ENCODE results near the gene ATF5. TPM values are rescaled to one million over a fixed set of nuclear protein-coding genes. Genes with fewer than 3 reads are reported as not detected.
"Not testable (repeated sequence)": the region's sequence is repeated elsewhere in the genome, so short reads cannot be mapped to it uniquely, and the experiment has no call there.

Gene ATF5
- total and polyA plus RNA-seq, 12 donors: 6.4 to 33.8 (median 9.9) TPM

DNA sequence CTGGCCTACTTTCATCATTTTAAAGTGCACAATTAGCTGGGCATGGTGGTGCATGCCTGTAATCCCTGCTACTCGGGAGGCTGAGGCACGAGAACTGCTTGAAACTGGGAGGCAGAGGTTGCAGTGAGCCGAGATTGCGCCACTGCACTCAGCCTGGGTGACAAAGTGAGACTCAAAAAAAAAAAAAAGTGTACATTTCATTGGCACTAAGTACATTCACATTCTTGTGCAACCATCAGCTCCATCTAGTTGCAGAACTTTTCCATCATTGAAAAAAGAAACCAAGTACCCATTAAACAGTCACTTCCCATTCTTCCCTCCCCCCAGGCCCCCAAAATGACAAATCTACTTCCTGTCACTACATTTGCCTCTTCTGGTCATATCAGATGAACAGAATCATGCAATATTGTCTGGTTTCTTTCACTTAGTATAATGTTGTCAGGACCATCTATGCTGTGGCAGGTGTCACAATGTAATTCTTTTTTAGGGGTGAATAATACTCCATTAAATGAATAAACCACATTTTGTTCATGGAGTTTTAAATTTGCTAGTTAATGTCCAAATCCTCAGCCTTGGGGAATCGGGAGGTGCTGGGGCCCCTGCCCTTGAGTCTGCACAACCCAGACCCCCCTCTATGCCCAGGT is 39.4 kb downstream of the ATF5 start:
- ATAC-seq (no peak), DNase-seq (no peak)
- TF ChIP-seq, protein P1, sequence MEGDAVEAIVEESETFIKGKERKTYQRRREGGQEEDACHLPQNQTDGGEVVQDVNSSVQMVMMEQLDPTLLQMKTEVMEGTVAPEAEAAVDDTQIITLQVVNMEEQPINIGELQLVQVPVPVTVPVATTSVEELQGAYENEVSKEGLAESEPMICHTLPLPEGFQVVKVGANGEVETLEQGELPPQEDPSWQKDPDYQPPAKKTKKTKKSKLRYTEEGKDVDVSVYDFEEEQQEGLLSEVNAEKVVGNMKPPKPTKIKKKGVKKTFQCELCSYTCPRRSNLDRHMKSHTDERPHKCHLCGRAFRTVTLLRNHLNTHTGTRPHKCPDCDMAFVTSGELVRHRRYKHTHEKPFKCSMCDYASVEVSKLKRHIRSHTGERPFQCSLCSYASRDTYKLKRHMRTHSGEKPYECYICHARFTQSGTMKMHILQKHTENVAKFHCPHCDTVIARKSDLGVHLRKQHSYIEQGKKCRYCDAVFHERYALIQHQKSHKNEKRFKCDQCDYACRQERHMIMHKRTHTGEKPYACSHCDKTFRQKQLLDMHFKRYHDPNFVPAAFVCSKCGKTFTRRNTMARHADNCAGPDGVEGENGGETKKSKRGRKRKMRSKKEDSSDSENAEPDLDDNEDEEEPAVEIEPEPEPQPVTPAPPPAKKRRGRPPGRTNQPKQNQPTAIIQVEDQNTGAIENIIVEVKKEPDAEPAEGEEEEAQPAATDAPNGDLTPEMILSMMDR (IDR thresholded peaks at IDR 0.05): no peak
- H3K36me3 ChIP-seq: no peaks in the 10 kb centered on the region
- H3K9me3 ChIP-seq: no peaks in the 10 kb centered on the region
- H3K4me1 ChIP-seq: peaks cover 0 to 32% (median 2%) of the 10 kb centered on the region in 9 donors
- WGBS, 2 donors: 82 to 86% methylated on average over 5 of the region's 5 CpGs
- intact Hi-C loops (cut with DNase I): no loop called here
- no peak overlapping the region for H3K4me3 ChIP-seq
- peak overlapping the region in 1 of 10 donors; percentile 52 for H3K27ac ChIP-seq
- peaks cover 0 to 16% (median 15%) of the 10 kb centered on the region in 7 donors for H3K27me3 ChIP-seq

DNA sequence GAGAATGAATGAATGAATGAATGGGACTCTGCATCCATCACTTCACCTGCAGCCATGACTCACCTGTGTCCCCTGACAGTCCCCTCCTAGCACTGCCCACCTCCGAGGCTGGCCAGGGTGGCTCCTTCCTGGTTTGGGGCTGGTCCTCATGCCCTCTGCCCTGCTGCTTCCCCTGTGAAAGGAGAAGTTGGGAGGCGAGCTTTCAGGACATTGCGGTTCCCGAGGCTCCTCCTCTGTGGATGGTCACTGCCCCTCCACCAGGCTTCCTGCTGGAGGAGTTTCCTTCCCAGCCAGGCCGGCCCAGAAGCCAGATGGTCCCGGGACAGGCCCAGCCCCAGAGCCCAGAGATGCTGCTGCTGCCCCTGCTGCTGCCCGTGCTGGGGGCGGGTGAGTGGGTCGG is 40.4 kb downstream of the ATF5 start:
- Histone ChIP-seq H3K4me3 (peak overlapping the region in 1 of 10 donors; percentile 39), H3K4me1 (peaks cover 0 to 39% (median 2%) of the 10 kb centered on the region in 9 donors), H3K27ac (peak overlapping the region in 1 of 10 donors; percentile 52), H3K27me3 (peaks cover 0 to 16% (median 15%) of the 10 kb centered on the region in 7 donors)
- H3K36me3 ChIP-seq; DNase-seq; intact Hi-C loops (cut with DNase I); H3K9me3 ChIP-seq: not testable (repeated sequence)
- 15 to 31% methylated on average over 4 of the region's 9 CpGs for WGBS, 2 donors
- ATAC-seq: peak; percentile 37 to 73 (median 63)

DNA sequence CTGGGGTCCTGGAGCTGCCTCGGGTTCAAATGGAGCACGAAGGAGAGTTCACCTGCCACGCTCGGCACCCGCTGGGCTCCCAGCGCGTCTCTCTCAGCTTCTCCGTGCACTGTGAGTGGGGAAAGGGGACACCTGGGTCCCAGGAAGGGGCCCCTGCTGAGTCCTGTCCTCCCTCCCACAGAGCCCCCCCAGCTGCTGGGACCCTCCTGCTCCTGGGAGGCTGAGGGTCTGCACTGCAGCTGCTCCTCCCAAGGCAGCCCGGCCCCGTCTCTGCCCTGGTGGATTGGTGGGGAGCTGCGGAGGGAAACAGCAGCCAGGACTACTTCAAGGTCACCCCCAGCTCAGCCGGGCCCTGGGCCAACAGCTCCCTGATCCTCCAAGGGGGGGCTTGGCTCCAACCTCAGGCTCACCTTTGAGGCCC is 43.0 kb downstream of the ATF5 start:
- DNase-seq: no peak
- Histone ChIP-seq H3K4me1 (peaks cover 0 to 32% (median 2%) of the 10 kb centered on the region in 9 donors), H3K4me3 (no peak overlapping the region), H3K9me3 (no peaks in the 10 kb centered on the region), H3K27ac (no peak overlapping the region), H3K27me3 (peaks cover 0 to 16% (median 15%) of the 10 kb centered on the region in 7 donors), H3K36me3 (peaks cover 0 to 22% (median 13%) of the 10 kb centered on the region in 9 donors)
- intact Hi-C loops (cut with DNase I): no loop called here
- ATAC-seq: peak in 2 of 8 donors; percentile 23 to 33
- 47 to 50% methylated on average over 12 of the region's 12 CpGs for WGBS, 2 donors
- TF ChIP-seq, protein P1 (IDR thresholded peaks at IDR 0.05): no peak

DNA sequence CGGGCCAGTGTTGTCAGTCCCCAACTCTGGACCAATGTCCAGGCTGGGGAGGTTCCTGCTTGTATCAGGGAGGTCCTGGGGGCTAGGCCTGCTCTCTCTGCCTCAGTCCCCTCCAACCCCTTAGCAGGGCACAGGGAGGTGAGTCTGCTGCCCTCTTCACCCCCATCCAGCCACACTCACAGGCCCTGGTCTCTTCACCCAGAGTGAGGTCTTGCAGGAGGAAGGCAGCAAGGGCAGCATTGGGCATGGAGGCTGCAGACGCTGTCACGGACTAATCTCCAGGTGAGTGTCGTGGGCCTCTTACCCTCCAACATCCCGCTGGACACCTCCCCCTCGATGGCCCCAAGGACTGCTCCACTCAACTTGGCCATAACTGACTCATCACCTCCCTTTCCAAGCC is 43.8 kb downstream of the ATF5 start:
- TF ChIP-seq, protein P1 (IDR thresholded peaks at IDR 0.05): no peak
- H3K4me1 ChIP-seq: peaks cover 0 to 25% (median 2%) of the 10 kb centered on the region in 9 donors
- peaks cover 0 to 15% (median 12%) of the 10 kb centered on the region in 7 donors for H3K27me3 ChIP-seq
- DNase-seq (no peak), ATAC-seq (no peak)
- H3K36me3 ChIP-seq: peaks cover 0 to 30% (median 17%) of the 10 kb centered on the region in 9 donors
- WGBS, 2 donors: 87 to 92% methylated on average over 6 of the region's 6 CpGs
- no peak overlapping the region for H3K27ac ChIP-seq
- no peaks in the 10 kb centered on the region for H3K9me3 ChIP-seq
- H3K4me3 ChIP-seq: no peak overlapping the region
- intact Hi-C loops (cut with DNase I): no loop called here

DNA sequence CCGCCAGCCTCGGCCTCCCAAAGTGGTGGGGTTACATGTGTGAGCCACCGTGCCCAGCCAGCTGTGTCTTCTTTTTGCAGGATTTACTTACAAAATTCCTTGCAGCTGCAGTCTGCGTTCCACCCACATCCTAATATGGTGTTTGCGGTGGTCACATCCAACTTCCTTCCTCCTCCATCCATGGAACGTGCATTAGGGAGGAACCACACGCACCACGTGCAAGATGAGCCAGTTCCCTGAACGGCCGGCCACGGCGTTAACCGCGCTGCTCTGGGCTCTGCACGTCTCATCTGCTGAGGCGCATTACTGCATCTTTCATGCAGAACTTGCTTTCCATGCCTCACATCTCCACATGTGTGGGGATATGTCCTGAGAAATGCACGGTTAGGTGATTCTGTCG is 45.0 kb downstream of the ATF5 start:
- Histone ChIP-seq H3K36me3 (peaks cover 0 to 42% (median 22%) of the 10 kb centered on the region in 9 donors), H3K4me3 (no peak overlapping the region), H3K9me3 (no peaks in the 10 kb centered on the region), H3K4me1 (peaks cover 0 to 17% (median 2%) of the 10 kb centered on the region in 9 donors), H3K27me3 (peaks cover 0 to 4% (median 2%) of the 10 kb centered on the region in 7 donors), H3K27ac (no peak overlapping the region)
- TF ChIP-seq, protein P1 (IDR thresholded peaks at IDR 0.05): no peak
- WGBS, 2 donors: 82 to 85% methylated on average over 18 of the region's 18 CpGs
- DNase-seq: peak; percentile 19 to 31
- intact Hi-C loops (cut with DNase I): no loop called here
- peak in 6 of 8 donors; percentile 31 to 55 (median 42) for ATAC-seq

Data from heart right ventricle (tissue), 16 donors.